H54 (cell line): ENCODE measurements around the gene NUAK2.
A peak's percentile ranks its signal among the peaks of the same experiment; 100 is the strongest.

Source experiments
- DNase-seq: peaks from one replicate; pipeline ENCODE4 v3.0.0; 2011; ENCODE audit warnings: low spot score, mixed read lengths; ENCODE audit not compliant: insufficient read length
- FAIRE-seq: peaks from 3 replicates; lab custom pipeline; 2011; peaks lifted over from hg19 to GRCh38; lab: Jason Lieb, UNC
- POLR2A ChIP-seq: IDR thresholded peaks from 2 replicates; pipeline ENCODE4 v1.6.1; 2011; ENCODE audit warnings: low read depth, mild to moderate bottlenecking, low read length

The NUAK2 gene

DNA sequence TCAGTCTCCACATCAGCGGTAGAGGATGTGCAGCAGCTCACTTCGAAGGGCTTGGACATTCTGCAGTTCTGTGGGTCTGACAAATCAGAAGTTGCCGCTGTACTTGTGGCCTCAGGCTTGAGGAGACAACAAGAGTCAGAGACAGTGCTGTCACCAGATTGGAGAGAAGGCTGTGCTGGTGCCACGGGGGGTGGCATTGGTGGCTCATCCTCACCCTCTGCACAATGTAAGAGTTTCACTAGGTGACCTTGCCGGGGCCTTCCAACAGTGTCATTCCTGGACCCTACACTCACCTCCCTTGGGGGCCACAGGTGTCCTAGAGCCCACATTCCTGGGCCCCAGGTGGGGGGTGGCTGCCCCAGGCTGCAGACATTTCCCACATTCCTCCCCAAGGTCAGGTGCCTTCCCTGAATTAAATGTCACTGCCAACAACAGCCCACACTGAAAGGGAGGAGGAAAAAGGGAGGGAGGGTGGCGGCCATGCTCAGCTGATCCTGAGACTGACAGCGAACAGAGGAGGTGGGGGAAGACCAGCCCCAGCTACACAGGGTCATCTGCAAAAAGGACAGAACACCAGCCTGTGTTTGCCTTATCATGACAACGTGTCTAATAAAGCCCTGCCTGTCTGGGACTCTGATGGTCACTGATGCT, 47.4 kb downstream of the NUAK2 start:
- FAIRE-seq: no peak
- TF ChIP-seq POLR2A: no peak
- no peak for DNase-seq

DNA sequence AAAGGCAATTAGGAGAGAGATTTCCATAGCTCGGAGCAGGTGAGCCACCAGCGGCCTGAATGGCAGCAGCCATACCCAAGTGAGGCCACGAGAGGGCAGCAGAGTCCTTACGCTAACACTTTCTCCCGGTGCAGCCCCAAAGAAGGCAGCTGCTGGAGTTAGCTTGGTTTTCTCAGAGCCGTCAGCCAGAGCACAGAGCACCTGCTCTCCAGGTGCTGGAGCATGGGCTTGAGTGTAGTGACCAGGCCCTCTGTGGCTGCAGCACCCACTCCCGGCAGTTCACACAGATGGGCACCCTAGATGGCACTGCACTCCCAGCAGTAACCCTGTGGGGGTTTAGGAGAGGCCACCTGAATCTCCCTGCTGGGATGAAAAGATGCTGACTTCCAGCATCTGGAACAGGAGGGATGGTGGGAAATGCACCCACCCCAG, 48.0 kb downstream of the NUAK2 start:
- no peak for FAIRE-seq
- peak; percentile 83 for DNase-seq
- no peak for TF ChIP-seq POLR2A

DNA sequence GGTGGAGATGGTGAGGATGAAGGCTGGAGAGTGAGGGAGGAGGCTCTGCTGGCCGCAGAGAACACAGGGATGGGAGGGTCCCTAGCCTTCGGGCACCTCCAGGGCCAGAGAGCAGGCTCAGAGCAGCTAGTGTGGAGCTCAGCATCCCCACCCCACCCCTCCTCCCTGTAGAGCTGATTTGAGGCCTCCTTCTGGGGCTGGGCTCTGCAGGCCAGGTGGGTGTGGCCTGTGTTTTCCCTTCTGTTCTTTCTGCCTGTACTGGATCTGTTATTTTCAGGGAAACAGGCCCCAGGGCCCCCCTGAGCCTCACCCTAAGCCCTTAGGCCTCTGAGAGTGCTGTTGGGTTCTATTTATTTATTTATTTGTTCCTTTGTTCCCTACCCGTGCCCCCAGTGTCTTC, 49.0 kb downstream of the NUAK2 start:
- TF ChIP-seq POLR2A: no peak
- FAIRE-seq (no peak), DNase-seq (no peak)

DNA sequence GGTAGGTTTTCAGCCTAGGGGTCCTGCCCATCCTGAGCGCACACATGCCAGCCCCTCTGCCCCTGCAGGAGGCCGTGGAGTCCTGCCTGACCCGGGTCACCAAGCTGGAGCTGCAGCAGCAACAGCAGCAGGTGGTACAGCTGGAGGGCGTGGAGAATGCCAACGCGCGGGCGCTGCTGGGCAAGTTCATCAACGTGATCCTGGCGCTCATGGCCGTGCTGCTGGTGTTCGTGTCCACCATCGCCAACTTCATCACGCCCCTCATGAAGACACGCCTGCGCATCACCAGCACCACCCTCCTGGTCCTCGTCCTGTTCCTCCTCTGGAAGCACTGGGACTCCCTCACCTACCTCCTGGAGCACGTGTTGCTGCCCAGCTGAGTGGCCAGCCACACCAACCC, 49.8 kb downstream of the NUAK2 start:
- no peak for DNase-seq
- no peak for FAIRE-seq
- TF ChIP-seq POLR2A: no peak

DNA sequence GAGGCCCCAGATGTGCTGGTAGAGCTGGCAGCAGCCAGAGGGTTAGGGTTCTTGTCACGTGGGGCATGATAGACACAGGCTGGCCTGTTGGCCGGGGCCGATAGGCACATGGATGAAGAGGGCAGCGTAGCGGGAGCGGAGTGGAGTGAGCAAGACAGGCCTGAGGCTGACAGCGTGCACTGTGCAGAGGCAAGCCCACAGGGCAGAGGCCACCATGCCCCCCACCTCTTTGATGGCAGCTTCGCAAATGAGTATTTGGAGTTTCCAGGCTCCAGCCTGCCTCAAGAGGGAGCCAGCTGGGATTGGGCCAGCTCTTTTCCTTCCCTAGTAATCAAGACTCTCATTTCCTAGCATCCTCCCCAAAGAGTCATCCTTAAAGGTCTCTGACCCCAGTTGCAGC, 50.3 kb downstream of the NUAK2 start:
- FAIRE-seq (no peak), DNase-seq (no peak)
- TF ChIP-seq POLR2A: no peak

DNA sequence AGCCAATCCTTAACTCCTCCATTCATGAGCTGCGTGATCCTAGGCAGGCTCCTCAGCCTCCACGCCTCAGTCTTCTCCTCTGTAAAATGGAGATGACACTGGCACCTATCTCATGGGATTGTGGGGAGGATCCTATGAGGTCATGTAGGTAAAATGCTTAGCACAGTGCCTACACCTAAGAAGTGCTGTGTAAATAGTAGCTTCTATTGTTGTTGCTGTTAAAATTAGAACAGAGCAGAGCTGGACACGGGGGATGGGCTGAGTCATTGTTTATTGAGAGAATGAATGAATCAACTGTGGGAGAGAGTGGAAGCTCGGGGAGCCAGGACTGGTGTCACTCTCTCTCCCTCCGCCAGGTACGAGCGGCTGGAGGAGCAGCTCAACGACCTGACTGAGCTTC, 50.8 kb downstream of the NUAK2 start:
- no peak for DNase-seq
- TF ChIP-seq POLR2A: no peak
- FAIRE-seq: no peak

DNA sequence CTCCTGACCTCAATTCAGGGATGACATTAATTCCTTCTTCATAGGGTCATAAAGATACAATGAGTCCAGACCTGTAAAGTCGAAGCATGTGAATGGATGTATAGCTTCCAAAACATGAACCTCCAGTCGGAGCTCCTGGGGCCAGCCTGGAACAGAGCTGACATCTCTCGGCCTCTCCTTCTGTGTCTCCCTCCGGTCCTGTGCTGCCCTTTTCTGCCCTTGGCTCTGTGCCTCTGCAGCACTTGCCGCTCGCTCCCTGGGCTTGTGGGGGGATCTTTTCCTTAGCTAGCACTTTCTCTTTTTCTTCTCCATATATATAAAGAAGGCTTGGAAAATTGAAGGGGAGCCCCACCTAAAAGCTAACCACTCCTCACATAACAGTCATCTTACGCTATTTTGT, 51.3 kb downstream of the NUAK2 start:
- no peak for FAIRE-seq
- DNase-seq: no peak
- no peak for TF ChIP-seq POLR2A

DNA sequence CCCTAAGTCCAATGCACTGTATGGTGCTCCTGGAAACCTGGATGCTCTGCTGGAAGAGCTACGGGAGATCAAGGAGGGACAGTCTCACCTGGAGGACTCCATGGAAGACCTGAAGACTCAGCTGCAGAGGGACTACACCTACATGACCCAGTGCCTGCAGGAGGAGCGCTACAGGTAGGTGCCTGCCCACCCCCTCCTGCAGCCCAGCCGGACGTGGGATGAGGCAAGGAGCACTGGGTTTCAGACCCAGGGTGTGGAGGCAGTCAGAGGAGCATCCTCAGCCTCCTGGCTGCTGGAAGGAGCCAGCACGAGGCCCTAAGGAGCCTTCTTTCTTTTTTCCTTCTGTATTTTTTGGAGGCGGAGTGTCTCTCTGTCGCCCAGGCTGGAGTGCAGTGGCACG, 51.8 kb downstream of the NUAK2 start:
- no peak for DNase-seq
- TF ChIP-seq POLR2A: no peak
- FAIRE-seq: no peak

DNA sequence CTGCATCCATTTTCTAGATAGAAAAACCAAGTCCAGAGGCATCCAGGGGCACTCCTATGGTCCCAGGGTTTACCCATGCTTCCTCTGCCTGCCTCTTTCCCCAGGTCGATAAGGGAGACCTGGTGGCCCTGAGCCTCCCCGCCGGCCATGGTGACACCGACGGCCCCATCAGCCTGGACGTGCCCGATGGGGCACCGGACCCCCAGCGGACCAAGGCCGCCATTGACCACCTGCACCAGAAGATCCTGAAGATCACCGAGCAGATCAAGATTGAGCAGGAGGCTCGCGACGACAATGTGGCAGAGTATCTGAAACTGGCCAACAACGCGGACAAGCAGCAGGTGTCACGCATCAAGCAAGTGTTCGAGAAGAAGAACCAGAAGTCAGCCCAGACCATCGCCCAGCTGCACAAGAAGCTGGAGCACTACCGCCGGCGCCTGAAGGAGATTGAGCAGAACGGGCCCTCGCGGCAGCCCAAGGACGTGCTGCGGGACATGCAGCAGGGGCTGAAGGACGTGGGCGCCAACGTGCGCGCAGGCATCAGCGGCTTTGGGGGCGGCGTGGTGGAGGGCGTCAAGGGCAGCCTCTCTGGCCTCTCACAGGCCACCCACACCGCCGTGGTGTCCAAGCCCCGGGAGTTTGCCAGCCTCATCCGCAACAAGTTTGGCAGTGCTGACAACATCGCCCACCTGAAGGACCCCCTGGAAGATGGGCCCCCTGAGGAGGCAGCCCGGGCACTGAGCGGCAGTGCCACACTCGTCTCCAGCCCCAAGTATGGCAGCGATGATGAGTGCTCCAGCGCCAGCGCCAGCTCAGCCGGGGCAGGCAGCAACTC, 52.5 kb downstream of the NUAK2 start:
- no peak for FAIRE-seq
- DNase-seq: no peak
- TF ChIP-seq POLR2A: no peak

DNA sequence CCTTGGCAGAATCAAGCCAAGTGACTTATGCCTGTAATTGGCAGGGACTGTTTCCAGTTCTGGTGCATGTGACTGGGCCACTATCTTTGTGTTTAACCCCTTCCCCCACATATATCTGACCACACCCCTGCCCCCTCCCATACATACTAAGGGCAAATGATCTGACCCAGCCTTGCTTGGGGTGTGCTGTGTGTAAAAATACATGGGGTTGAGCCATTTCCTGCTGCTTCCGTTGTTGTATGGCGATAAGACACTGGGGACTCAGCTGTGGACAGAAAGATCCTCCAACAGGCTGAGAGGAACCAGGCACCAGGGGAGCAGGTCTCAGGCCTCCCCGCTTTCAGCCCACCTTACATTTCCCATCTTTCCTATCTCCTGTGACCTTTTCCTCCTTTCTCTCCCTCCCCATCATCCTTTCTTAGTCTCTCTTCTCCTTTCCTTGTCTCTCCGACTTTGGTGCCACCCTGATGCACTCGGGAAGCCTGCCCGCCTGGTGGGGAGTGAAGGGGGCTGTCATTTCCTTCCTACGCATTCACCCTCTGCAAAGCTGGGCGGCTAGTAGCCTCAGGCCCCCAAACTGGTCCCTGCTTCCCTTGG, 54.1 kb downstream of the NUAK2 start:
- no peak for DNase-seq
- no peak for TF ChIP-seq POLR2A
- no peak for FAIRE-seq

DNA sequence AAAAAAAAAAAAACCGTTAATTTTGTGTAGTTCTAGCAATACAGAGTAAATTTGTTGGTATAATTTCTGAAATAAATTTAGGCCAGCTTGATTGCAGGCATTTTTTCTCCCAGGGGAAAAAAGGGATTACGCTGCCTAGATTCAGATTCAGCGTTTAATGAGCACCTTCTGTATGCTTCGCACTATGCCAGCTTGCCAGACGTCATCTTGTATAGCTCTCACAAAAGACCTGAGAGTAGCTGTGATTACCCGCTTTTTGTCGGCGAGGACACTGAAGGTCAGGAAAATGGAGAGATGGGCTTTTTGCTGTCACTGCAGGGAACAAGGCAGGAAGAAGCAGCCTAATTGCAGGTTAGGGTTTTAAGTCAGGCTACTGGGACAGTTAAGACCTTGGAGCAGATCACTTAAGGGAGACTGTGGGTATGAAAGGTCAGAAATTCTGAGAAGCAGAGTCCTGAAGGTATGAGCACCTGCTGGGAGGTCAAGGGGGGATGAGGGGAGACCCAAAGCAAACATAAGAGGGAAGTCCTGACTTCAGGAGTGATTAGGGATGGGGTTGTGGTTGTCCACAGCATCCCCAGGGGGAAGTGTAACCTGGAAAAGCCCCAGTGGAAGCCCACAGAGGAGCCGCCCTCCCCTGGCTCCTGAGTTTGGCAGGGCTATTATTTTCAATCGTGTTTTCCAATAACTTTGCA, 54.8 kb downstream of the NUAK2 start:
- TF ChIP-seq POLR2A: no peak
- FAIRE-seq: no peak
- DNase-seq: no peak

DNA sequence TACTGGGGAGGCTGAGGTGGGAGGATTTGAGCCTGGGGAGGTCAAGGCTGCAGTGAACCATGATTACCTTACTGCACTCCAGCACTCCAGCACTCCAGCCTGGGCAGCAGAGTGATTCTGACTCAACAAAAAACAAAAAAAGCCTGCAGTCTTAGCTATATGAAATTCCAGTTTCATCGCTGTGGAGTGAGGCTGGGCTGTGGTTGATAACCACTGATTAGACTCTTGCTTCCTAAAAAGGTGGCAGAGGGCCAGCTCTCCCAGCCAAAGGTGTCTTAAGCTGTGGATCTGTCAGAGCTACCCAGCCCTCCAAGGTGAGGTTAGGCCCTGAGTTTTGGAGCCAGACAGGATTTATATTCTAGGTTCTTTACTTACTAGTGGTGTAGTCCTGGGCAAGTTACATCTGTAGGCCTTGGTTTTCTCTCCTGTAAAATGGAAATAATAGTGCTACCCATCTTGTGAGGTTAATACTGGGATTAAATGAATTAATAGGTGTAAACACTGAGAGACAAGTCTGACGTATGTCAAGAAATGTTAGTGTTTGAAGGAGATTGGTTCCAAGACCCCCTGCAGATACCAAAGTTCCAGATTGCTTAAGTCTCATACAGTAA, 57.9 kb downstream of the NUAK2 start:
- FAIRE-seq (no peak), DNase-seq (no peak)
- no peak for TF ChIP-seq POLR2A

DNA sequence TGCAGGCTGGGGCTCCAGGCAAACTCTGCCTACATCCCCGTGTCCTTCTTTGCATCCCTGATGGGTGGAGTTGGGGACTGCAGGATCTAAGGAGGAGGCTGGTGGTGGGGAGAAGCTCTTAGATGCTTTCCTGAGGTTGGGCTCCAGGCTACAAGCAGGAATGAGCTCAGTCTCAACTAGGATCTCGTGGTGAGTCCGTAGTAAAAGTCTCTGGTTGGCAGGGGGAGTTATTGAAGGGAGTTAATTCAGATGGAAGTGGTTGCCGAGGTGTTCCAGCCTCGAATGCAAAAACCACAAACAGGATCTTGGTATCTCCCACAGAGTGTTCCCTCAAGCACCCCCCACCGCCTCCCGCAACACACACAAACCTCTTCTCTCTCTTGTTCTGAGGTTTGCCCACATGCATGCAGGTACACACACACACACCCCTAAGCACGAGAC, 58.8 kb downstream of the NUAK2 start:
- FAIRE-seq (no peak), DNase-seq (no peak)
- TF ChIP-seq POLR2A: no peak
